Astrocyte (in vitro differentiated cells and primary cell): Measurements from ENCODE around the gene NEMP1. TPM values are rescaled to one million over a fixed set of nuclear protein-coding genes. Genes with fewer than 3 reads are reported as not detected.

Experiments
- DNase-seq: peaks from one replicate; pipeline ENCODE4 v3.0.0-alpha.2; 2010; ENCODE audit warnings: low read depth
- FAIRE-seq: peaks from 2 replicates; lab custom pipeline; 2011; peaks lifted over from hg19 to GRCh38; lab: Jason Lieb, UNC
- H2AFZ ChIP-seq: 2 replicates; pipeline ENCODE4 v1.6.0; 2012; ENCODE audit warnings: low read depth, low read length, inconsistent platforms
- H3K27ac ChIP-seq: 2 replicates; pipeline ENCODE4 v1.5.1; 2011; ENCODE audit warnings: low read depth, low read length, inconsistent platforms
- H3K27me3 ChIP-seq: 2 replicates; pipeline ENCODE4 v1.6.0; 2011; ENCODE audit warnings: low read length, inconsistent platforms; ENCODE audit not compliant: insufficient read depth
- H3K36me3 ChIP-seq: 2 replicates; pipeline ENCODE4 v1.5.1; 2011; ENCODE audit warnings: low read length, inconsistent platforms; ENCODE audit not compliant: insufficient read depth
- H3K4me1 ChIP-seq: 2 replicates; pipeline ENCODE4 v1.5.1; 2011; ENCODE audit warnings: low read length, inconsistent platforms; ENCODE audit not compliant: insufficient read depth
- H3K4me2 ChIP-seq: 2 replicates; pipeline ENCODE4 v1.6.0; 2012; ENCODE audit warnings: low read length, inconsistent platforms
- H3K4me3 ChIP-seq: 2 replicates; pipeline ENCODE4 v1.5.1; 2011; ENCODE audit warnings: low read depth, mild to moderate bottlenecking, low read length, inconsistent platforms; ENCODE audit not compliant: insufficient read depth
- H3K79me2 ChIP-seq: 2 replicates; pipeline ENCODE4 v1.6.0; 2012; ENCODE audit warnings: mild to moderate bottlenecking, low read length, inconsistent platforms; ENCODE audit not compliant: insufficient read depth
- H3K9ac ChIP-seq: 2 replicates; pipeline ENCODE4 v1.6.0; 2012; ENCODE audit warnings: mild to moderate bottlenecking, low read length, inconsistent platforms
- H3K9me3 ChIP-seq: 2 replicates; pipeline ENCODE4 v1.5.1; 2012; ENCODE audit warnings: low read depth, mild to moderate bottlenecking, low read length, inconsistent platforms; ENCODE audit not compliant: insufficient read depth
- H4K20me1 ChIP-seq: 2 replicates; pipeline ENCODE4 v1.6.0; 2012; ENCODE audit warnings: low read length, inconsistent platforms; ENCODE audit not compliant: insufficient read depth
- H3K27ac Mint-ChIP-seq: one replicate; pipeline ENCODE4 v1.8.0; 2021; ENCODE audit warnings: mild to moderate bottlenecking, mixed read lengths; ENCODE audit not compliant: unreplicated experiment
- H3K27me3 Mint-ChIP-seq: one replicate; pipeline ENCODE4 v1.8.0; 2021; ENCODE audit warnings: low read depth, mixed read lengths; ENCODE audit not compliant: unreplicated experiment
- H3K36me3 Mint-ChIP-seq: one replicate; pipeline ENCODE4 v1.8.0; 2021; ENCODE audit warnings: low read depth, mixed read lengths; ENCODE audit not compliant: unreplicated experiment
- H3K4me1 Mint-ChIP-seq: one replicate; pipeline ENCODE4 v1.8.0; 2021; ENCODE audit warnings: low read depth, mixed read lengths; ENCODE audit not compliant: unreplicated experiment
- H3K4me3 Mint-ChIP-seq: one replicate; pipeline ENCODE4 v1.8.0; 2021; ENCODE audit warnings: mild to moderate bottlenecking, moderate library complexity, mixed read lengths; ENCODE audit not compliant: unreplicated experiment
- H3K9me3 Mint-ChIP-seq: one replicate; pipeline ENCODE4 v1.8.0; 2021; ENCODE audit warnings: mild to moderate bottlenecking, mixed read lengths; ENCODE audit not compliant: unreplicated experiment
- CTCF ChIP-seq: IDR thresholded peaks from 2 replicates; pipeline ENCODE4 v1.5.1; 2011; ENCODE audit warnings: low read depth, mild to moderate bottlenecking, inconsistent platforms, low read length, moderate library complexity; ENCODE audit not compliant: insufficient read depth
- EZH2 ChIP-seq: IDR thresholded peaks from 2 replicates; pipeline ENCODE4 v1.6.1; 2012; ENCODE audit warnings: mild to moderate bottlenecking, low read length, inconsistent platforms; ENCODE audit not compliant: insufficient read depth
- total RNA-seq: library from RNA; stranded (reverse); gene quantifications from 2 replicates; pipeline ENCODE4 v1.2.1, GENCODE V29; 2021

The NEMP1 gene
- total RNA-seq, 1 donor from 2014 or later, result 10.6 TPM

- Mint-ChIP-seq H3K9me3 (peaks cover 3% of the 10 kb centered on the region), H3K4me3 (no peak overlapping the region), H3K4me1 (no peaks in the 10 kb centered on the region), H3K27ac (no peak overlapping the region), H3K27me3 (peaks cover 59% of the 10 kb centered on the region), H3K36me3 (no peaks in the 10 kb centered on the region)
- Histone ChIP-seq H3K79me2 (no peaks in the 10 kb centered on the region), H3K4me3 (no peak overlapping the region), H3K4me1 (no peaks in the 10 kb centered on the region), H3K27ac (no peak overlapping the region), H3K9ac (no peak overlapping the region), H3K9me3 (no peaks in the 10 kb centered on the region), H4K20me1 (no peaks in the 10 kb centered on the region), H3K4me2 (no peak overlapping the region), H3K36me3 (no peaks in the 10 kb centered on the region), H2AFZ (no peak overlapping the region), H3K27me3 (peaks cover 36% of the 10 kb centered on the region)
- DNase-seq (no peak), FAIRE-seq (no peak)
- TF ChIP-seq CTCF (no peak), EZH2 (no peak)
Observed at GRCh38 chr12:57042695-57043094, 35.9 kb downstream of the NEMP1 start.

- H3K4me2 ChIP-seq, result no peak overlapping the region
- H3K79me2 ChIP-seq, result no peaks in the 10 kb centered on the region
- H3K36me3 Mint-ChIP-seq, result no peaks in the 10 kb centered on the region
- H3K36me3 ChIP-seq, result no peaks in the 10 kb centered on the region
- no peaks in the 10 kb centered on the region for H4K20me1 ChIP-seq
- no peak overlapping the region for H3K4me3 ChIP-seq
- peaks cover 30% of the 10 kb centered on the region for H3K27me3 ChIP-seq
- H3K4me3 Mint-ChIP-seq, result no peak overlapping the region
- H3K27ac ChIP-seq, result no peak overlapping the region
- peaks cover 66% of the 10 kb centered on the region for H3K27me3 Mint-ChIP-seq
- no peaks in the 10 kb centered on the region for H3K9me3 ChIP-seq
- DNase-seq (no peak), FAIRE-seq (no peak)
- H3K4me1 ChIP-seq, result no peaks in the 10 kb centered on the region
- no peaks in the 10 kb centered on the region for H3K4me1 Mint-ChIP-seq
- TF ChIP-seq EZH2, result no peak
- no peak for TF ChIP-seq CTCF
- no peak overlapping the region for H3K9ac ChIP-seq
- H2AFZ ChIP-seq, result no peak overlapping the region
- H3K9me3 Mint-ChIP-seq, result peaks cover 1% of the 10 kb centered on the region
- no peak overlapping the region for H3K27ac Mint-ChIP-seq
Observed at GRCh38 chr12:57040750-57041149, 37.8 kb downstream of the NEMP1 start.

- no peak overlapping the region for H3K4me2 ChIP-seq
- Mint-ChIP-seq H3K27ac (no peak overlapping the region), H3K36me3 (no peaks in the 10 kb centered on the region), H3K27me3 (peaks cover 66% of the 10 kb centered on the region), H3K9me3 (peaks cover 1% of the 10 kb centered on the region), H3K4me3 (no peak overlapping the region), H3K4me1 (no peaks in the 10 kb centered on the region)
- H3K4me1 ChIP-seq, result no peaks in the 10 kb centered on the region
- no peak for DNase-seq
- no peak overlapping the region for H3K27ac ChIP-seq
- H4K20me1 ChIP-seq, result no peaks in the 10 kb centered on the region
- no peak for FAIRE-seq
- no peak overlapping the region for H3K9ac ChIP-seq
- H3K27me3 ChIP-seq, result peaks cover 35% of the 10 kb centered on the region
- no peak overlapping the region for H2AFZ ChIP-seq
- no peaks in the 10 kb centered on the region for H3K9me3 ChIP-seq
- no peaks in the 10 kb centered on the region for H3K79me2 ChIP-seq
- H3K36me3 ChIP-seq, result no peaks in the 10 kb centered on the region
- TF ChIP-seq EZH2 (no peak), CTCF (no peak)
- no peak overlapping the region for H3K4me3 ChIP-seq
Observed at GRCh38 chr12:57040211-57040610, 38.4 kb downstream of the NEMP1 start.
